ENCODE measurements around the gene JUNB. TPM values are rescaled to one million over a fixed set of nuclear protein-coding genes. Genes with fewer than 3 reads are reported as not detected.

The JUNB gene
- total RNA-seq, 1 donor from 2014 or later, result 351 TPM

DNA sequence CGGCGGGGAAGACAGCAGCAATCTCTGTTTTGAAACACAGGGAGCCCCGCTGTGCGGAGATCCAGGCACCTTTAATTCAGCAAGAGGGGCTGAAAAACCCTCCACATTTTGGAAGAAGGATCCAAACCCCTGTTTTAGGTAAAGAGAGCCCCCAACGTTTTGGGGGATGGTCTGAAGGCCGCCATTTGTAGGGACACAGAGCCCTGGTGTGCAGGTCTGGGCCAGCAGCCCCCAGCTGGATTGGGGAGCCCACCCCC, 12.5 kb upstream of the JUNB start:
- Mint-ChIP-seq H3K36me3 (ENCODE audit: low read depth) (no peaks in the 10 kb centered on the region), H3K4me1 (ENCODE audit: low read depth) (peaks cover 27% of the 10 kb centered on the region), H3K4me3 (ENCODE audit: low read depth) (peak overlapping the region; percentile 88), H3K9me3 (no peaks in the 10 kb centered on the region), H3K27me3 (ENCODE audit: low read depth) (no peaks in the 10 kb centered on the region), H3K27ac (peak overlapping the region; percentile 94)
- intact Hi-C loops (cut with micrococcal nuclease), result no loop called here
- no peak for DNase-seq (ENCODE audit: low spot score)

DNA sequence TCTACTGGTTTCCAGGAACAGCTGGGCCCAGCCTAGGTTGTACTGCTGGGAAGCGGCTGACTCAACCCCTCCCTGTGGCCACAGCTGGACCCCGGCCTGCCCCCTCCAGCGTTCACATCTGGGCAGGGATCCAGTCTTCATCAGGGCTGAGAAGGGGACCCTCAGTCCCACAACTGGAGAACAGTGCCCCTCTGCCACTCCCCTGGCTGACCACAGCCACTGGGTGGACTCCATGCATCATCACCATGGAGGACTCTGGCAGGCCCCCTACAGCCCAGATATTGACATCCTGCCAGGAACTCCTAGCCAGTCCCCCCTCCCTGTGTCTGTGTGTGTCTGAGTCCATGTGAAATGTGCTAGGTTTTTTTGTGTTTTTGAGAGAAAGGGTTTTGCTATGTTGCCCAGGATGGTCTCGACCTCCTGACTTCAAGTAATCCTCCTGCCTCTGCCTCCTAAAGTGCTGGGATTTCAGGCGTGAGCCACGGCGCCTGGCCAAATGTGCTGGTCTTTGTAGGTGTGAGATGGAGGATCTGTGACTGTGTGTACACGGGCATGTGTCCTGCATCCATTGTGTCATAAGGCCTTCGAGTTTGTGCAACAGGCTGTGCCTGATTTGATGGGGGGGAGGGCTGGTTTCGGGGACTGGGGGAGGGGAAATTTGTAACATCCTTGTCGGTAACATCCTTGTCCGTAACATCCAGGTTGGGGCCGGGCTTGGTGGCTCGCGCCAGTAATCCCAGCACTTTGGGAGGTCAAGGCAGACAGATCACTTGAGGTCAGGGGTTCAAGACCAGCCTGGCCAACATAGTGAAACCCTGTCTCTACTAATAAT, 11.9 kb upstream of the JUNB start:
- Mint-ChIP-seq H3K4me1 (ENCODE audit: low read depth) (peaks cover 27% of the 10 kb centered on the region), H3K9me3 (no peaks in the 10 kb centered on the region), H3K27me3 (ENCODE audit: low read depth) (no peaks in the 10 kb centered on the region), H3K27ac (peak overlapping the region; percentile 94), H3K36me3 (ENCODE audit: low read depth) (no peaks in the 10 kb centered on the region), H3K4me3 (ENCODE audit: low read depth) (peak overlapping the region; percentile 88)
- no peak for DNase-seq (ENCODE audit: low spot score)
- intact Hi-C loops (cut with micrococcal nuclease), result no loop called here

DNA sequence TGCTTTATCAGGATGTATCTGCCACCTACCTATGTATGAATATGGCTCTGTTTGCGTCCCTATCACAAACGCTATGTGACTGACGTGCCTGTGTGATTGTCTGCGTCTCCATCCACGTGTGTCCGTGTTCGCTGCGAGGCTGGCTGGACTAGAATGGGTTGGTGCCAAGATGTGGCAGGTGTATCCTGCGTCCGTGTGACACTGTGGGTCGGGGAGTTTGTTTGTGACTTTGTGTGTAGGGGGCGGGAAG, 9.2 kb upstream of the JUNB start:
- intact Hi-C loops (cut with micrococcal nuclease), result loop anchor here (1.0 kb wide), 1 partner anchor 9 kb away; the partner anchor contains the start of gene JUNB
- DNase-seq (ENCODE audit: low spot score), result no peak
- peak overlapping the region; percentile 85 for H3K4me3 Mint-ChIP-seq (ENCODE audit: low read depth)
- peaks cover 27% of the 10 kb centered on the region for H3K4me1 Mint-ChIP-seq (ENCODE audit: low read depth)
- peak overlapping the region; percentile 99 for H3K27ac Mint-ChIP-seq
- no peaks in the 10 kb centered on the region for H3K27me3 Mint-ChIP-seq (ENCODE audit: low read depth)
- no peaks in the 10 kb centered on the region for H3K9me3 Mint-ChIP-seq
- H3K36me3 Mint-ChIP-seq (ENCODE audit: low read depth), result no peaks in the 10 kb centered on the region

DNA sequence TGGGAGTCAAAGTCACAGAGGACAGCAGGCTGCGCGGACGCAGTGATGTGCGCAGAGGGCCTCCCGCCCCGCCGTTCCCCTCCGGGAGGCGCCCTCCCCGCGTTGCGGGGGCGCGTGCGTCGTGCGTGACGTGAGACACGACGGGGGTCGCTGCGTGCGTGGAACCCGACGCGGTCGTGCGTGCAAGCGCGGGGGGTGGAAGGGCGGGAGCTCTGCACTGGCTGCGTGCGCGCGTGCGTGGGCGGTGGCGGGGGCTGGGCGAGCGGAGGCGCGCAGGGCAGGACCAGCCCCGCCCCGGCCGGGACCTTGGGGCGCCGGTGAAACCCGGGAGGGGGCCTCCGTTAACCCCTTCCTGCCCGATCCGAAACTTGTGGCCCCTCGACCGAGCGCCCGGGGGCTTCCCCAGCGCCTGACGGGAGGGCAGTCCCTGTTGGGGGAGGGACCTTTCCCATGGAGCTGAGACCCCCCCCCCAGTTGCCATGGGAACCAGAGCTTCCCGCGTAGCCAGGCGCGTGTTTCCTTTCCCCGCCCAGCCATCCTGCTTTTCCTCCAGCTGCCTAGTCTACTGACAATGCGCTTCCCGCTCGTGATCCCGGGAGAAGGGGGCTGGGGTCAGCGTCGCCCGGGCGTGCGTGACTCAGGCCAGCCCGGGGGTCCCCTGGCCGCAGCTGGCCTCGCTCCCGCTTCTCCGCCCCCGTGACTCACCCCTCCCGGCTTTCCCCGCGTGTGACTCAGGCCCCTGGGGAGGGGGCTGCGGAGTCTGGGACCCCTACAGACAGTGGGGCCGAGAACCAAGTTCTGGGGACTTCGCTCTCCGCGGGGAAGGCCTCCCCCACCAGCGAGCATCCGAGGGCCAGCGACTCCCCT, 8.6 kb upstream of the JUNB start:
- intact Hi-C loops (cut with micrococcal nuclease), result loop anchor here (1.0 kb wide), 1 partner anchor 9 kb away; the partner anchor contains the start of gene JUNB
- Mint-ChIP-seq H3K27me3 (ENCODE audit: low read depth) (no peaks in the 10 kb centered on the region), H3K36me3 (ENCODE audit: low read depth) (no peaks in the 10 kb centered on the region), H3K4me1 (ENCODE audit: low read depth) (peaks cover 23% of the 10 kb centered on the region), H3K27ac (peak overlapping the region; percentile 99), H3K4me3 (ENCODE audit: low read depth) (peak overlapping the region; percentile 85), H3K9me3 (no peaks in the 10 kb centered on the region)
- peak; percentile 82 for DNase-seq (ENCODE audit: low spot score)

DNA sequence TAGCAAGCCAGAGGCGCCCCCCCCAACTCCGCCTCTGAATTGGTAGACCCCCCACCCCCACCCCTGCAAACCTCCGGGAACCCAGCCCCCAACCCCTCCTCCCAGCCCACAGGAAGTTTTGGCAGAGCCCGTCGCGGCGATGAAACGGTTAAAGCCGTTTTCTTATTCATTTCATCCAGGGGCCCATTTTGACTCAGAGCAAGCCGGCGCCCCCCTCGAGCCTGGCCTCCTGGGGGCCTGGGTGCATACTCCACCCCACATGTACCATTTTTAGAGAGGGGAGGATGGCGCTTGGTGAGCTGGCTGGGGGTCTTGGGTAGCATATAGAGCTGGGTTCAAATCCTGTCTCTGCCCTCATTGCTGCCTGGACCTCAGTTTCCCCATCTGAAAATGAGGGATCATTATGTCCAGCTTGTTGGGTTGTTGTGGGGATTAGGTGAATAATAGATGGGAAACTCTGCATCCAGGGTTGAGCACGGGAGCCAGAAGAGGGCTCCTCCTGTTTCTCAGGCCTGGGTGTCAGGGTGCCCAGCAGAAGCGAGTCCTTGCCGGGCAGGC, 7.9 kb upstream of the JUNB start:
- intact Hi-C loops (cut with micrococcal nuclease), result no loop called here
- peak overlapping the region; percentile 65 for H3K4me3 Mint-ChIP-seq (ENCODE audit: low read depth)
- H3K36me3 Mint-ChIP-seq (ENCODE audit: low read depth), result no peaks in the 10 kb centered on the region
- no peaks in the 10 kb centered on the region for H3K27me3 Mint-ChIP-seq (ENCODE audit: low read depth)
- DNase-seq (ENCODE audit: low spot score), result peak; percentile 58
- no peaks in the 10 kb centered on the region for H3K9me3 Mint-ChIP-seq
- peaks cover 22% of the 10 kb centered on the region for H3K4me1 Mint-ChIP-seq (ENCODE audit: low read depth)
- no peak overlapping the region for H3K27ac Mint-ChIP-seq

DNA sequence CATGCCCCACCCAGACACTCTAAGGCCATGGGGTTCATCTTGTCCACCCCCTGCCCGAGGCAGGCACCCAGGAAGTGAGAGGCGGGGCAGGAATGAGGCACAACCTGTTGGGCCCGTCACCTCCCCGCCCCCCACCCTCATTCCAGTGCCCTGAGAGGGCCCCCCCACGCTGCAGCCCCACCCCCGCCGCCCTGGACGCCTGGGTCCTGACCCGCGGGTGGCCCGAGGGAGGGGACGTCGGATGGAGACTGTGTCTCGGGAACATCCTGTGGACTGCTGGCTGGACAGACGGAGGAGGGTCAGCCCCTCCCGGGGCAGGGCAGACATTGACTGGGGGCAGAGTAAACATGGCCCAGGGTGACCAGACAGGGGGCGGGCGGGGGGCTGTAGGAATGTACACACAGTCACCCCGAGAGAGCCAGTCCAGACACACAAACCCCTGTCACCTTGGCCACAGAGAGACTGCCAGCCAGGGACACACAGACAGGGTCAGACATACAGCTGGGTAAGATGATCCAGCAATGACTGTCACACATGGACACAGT, 7.4 kb upstream of the JUNB start:
- Mint-ChIP-seq H3K27me3 (ENCODE audit: low read depth) (no peaks in the 10 kb centered on the region), H3K36me3 (ENCODE audit: low read depth) (no peaks in the 10 kb centered on the region), H3K9me3 (no peaks in the 10 kb centered on the region), H3K27ac (no peak overlapping the region), H3K4me1 (ENCODE audit: low read depth) (peaks cover 21% of the 10 kb centered on the region), H3K4me3 (ENCODE audit: low read depth) (peak overlapping the region; percentile 65)
- intact Hi-C loops (cut with micrococcal nuclease), result no loop called here
- DNase-seq (ENCODE audit: low spot score), result no peak

DNA sequence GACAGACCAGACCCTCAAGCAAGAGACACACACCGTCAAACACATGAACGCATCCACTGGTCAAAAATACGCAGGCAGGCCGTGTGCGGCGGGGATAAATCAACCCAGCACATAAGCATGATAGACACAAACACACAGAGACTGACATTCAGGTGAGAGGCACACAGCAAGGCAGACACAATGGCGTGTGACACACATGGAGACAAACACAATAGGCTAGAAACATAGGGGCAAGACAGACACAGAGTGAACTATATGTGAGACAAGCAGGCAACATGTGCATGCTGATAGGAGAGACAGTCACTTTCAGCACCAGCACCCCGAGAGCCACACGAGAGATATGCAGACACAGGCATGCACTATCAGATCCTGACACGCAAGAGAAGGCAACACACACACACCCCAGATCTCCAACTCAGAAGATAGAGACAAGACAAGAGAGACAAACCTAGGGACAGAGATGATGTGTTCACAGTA, 6.9 kb upstream of the JUNB start:
- no peaks in the 10 kb centered on the region for H3K27me3 Mint-ChIP-seq (ENCODE audit: low read depth)
- H3K36me3 Mint-ChIP-seq (ENCODE audit: low read depth), result no peaks in the 10 kb centered on the region
- no peak overlapping the region for H3K27ac Mint-ChIP-seq
- no peaks in the 10 kb centered on the region for H3K9me3 Mint-ChIP-seq
- H3K4me1 Mint-ChIP-seq (ENCODE audit: low read depth), result peaks cover 21% of the 10 kb centered on the region
- intact Hi-C loops (cut with micrococcal nuclease), result no loop called here
- DNase-seq (ENCODE audit: low spot score), result no peak
- no peak overlapping the region for H3K4me3 Mint-ChIP-seq (ENCODE audit: low read depth)

DNA sequence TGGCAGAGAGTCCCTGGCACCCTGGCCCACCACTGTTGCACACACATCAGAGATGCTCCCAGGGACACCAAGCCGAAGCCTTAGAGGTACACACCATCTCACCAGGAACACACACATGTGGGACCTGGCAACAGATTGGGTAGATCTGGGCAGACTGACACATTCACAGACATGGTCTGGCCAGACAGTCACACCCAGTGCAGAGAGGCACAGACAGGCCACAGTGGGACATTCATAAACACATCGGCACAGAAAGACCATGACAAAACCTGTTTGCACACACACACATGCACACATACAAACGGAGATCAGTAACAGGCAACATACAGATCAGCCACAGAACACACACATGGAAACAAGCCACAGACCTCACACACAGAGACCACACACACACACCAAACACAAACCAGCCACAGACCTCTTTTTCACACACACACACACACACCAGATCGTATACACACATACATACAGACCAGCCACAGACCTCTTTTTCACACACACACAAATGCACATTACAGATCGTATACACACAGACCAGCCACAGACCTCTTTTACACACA, 6.3 kb upstream of the JUNB start:
- Mint-ChIP-seq H3K36me3 (ENCODE audit: low read depth) (no peaks in the 10 kb centered on the region), H3K9me3 (no peaks in the 10 kb centered on the region), H3K4me1 (ENCODE audit: low read depth) (peaks cover 20% of the 10 kb centered on the region), H3K4me3 (ENCODE audit: low read depth) (no peak overlapping the region), H3K27ac (no peak overlapping the region), H3K27me3 (ENCODE audit: low read depth) (no peaks in the 10 kb centered on the region)
- intact Hi-C loops (cut with micrococcal nuclease), result no loop called here
- DNase-seq (ENCODE audit: low spot score), result no peak

DNA sequence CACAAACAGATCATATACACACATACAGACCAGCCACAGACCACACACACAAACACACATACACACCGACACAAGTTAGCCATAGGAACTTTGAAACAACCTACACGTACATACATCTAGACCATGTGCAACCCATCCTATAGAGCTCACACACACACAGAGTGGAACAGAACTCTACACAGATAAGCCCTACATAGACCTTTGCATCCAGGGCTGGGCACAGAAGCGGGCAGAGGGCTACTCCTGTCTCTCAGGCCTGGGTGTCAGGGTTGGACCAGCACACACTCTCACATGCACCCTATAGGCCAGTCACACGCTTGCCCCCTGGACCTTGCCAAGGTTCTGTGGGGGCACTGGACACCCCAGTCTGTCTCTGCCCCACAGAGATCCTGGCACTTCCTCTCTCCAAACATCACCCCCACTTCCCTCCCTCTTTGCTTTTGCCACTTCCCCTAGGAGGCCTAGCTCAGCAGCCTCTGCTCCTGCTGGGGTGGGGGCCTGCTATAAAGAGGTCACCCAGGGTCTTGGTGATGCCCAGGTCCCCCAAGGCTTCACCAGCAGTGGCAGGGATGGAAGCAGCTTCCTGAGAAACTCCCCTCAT, 5.8 kb upstream of the JUNB start:
- H3K9me3 Mint-ChIP-seq, result no peaks in the 10 kb centered on the region
- H3K36me3 Mint-ChIP-seq (ENCODE audit: low read depth), result no peaks in the 10 kb centered on the region
- H3K4me1 Mint-ChIP-seq (ENCODE audit: low read depth), result peaks cover 23% of the 10 kb centered on the region
- no peak overlapping the region for H3K4me3 Mint-ChIP-seq (ENCODE audit: low read depth)
- H3K27ac Mint-ChIP-seq, result no peak overlapping the region
- intact Hi-C loops (cut with micrococcal nuclease), result no loop called here
- no peak for DNase-seq (ENCODE audit: low spot score)
- H3K27me3 Mint-ChIP-seq (ENCODE audit: low read depth), result no peaks in the 10 kb centered on the region

DNA sequence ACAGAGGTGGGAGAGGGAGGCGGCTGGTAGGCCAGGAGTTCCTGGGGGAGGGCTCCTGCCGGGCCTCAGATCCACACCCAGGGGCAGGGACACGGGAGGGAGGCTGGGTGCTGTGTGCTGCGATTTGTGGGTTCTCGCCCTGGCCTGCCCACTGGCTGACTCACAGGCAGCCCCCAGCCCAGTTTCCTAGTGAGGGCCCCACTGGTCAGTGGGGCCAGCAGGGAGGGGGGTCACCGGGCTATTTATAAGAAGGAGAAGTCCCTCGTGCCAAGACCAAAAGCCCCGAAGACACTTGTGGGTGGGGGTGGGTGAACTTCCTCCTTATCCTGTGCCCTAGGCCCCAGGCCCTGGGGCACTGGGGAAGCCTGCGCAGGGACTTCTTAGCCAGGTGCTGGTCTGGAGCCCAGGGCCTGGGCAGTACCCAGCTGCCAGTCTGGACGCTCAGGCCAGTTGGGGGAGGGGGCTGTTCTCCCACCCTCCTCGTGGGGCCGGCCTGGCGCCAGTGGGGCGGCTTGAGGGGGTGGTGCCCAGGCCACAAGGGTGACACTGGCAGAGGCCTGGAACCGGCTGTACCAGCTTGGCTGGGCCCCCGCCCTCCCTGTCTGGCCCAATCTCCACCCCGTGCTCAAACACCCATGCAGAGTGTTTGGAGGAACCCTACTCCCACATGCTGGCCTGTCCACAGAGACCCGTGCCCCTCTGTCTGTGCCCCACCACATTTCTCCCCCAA, 5.0 kb upstream of the JUNB start:
- Mint-ChIP-seq H3K27ac (peak overlapping the region; percentile 44), H3K36me3 (ENCODE audit: low read depth) (no peaks in the 10 kb centered on the region), H3K27me3 (ENCODE audit: low read depth) (no peaks in the 10 kb centered on the region), H3K4me1 (ENCODE audit: low read depth) (peaks cover 27% of the 10 kb centered on the region), H3K9me3 (no peaks in the 10 kb centered on the region), H3K4me3 (ENCODE audit: low read depth) (no peak overlapping the region)
- intact Hi-C loops (cut with micrococcal nuclease), result no loop called here
- DNase-seq (ENCODE audit: low spot score), result no peak

DNA sequence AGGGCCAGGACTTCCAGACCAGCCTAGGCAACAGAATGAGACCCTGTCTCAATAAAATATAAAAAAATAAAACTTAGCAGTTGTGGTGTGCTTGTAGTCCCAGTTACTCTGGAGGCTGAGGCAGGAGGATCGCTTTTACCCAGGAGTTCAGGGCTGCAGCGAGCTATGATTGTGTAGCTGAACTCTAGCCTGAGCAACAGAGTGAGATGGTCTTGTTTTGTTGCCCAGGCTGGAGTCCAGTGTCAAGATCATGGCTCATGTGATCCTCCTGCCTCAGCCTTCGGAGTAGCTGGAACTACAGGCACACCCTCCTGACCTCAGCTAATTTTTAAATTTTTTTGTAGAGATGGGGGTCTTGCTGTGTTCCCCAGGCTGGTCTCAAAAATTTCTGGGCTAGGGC, 4.3 kb upstream of the JUNB start:
- peaks cover 4% of the 10 kb centered on the region for H3K36me3 Mint-ChIP-seq (ENCODE audit: low read depth)
- intact Hi-C loops (cut with micrococcal nuclease), result no loop called here

DNA sequence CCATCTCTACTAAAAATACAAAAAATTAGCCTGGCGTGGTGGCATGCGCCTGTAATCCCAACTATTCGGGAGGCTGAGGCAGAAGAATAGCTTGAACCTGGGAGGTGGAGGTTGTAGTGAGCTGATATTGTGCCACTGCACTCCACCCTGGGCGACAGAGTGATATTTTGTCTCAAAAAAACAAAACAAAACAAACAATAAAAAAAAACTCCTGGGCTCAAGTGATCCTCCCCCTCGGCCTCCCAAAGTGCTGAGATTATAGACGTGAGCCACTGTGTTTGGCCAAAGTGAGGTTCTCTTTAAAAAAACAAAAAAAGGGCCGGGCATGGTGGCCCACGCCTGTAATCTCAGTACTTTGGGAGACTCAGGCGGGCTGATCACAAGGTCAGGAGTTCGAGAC, 3.8 kb upstream of the JUNB start:
- Mint-ChIP-seq H3K4me1 (ENCODE audit: low read depth) (peaks cover 20% of the 10 kb centered on the region), H3K36me3 (ENCODE audit: low read depth) (peaks cover 9% of the 10 kb centered on the region), H3K4me3 (ENCODE audit: low read depth) (no peak overlapping the region), H3K9me3 (no peaks in the 10 kb centered on the region), H3K27ac (peak overlapping the region; percentile 15), H3K27me3 (ENCODE audit: low read depth) (no peaks in the 10 kb centered on the region)
- no peak for DNase-seq (ENCODE audit: low spot score)
- intact Hi-C loops (cut with micrococcal nuclease), result no loop called here

More for the DNA sequence above, 4.3 kb upstream of the JUNB start:
- Mint-ChIP-seq H3K4me3 (ENCODE audit: low read depth) (no peak overlapping the region), H3K4me1 (ENCODE audit: low read depth) (peaks cover 23% of the 10 kb centered on the region), H3K9me3 (no peaks in the 10 kb centered on the region), H3K27me3 (ENCODE audit: low read depth) (no peaks in the 10 kb centered on the region), H3K27ac (peak overlapping the region; percentile 44)
- no peak for DNase-seq (ENCODE audit: low spot score)

Data from activated T-helper 2 cell treated with anti-CD3 and anti-CD28 coated beads, Interferon-gamma antibody, Interleukin-2, Interleukin-4, amounts not matched to agents 10 μg/mL and 5 μg/mL and 100 μg/mL, durations not matched to agents 14 hours and 24 hours and 36 hours (primary cell).